A549 (cell line): ENCODE data around the gene GTF3C5.

ENCODE experiments used
- POLR2A ChIP-seq: IDR thresholded peaks from 2 replicates; pipeline ENCODE4 v1.6.1; 2012; ENCODE audit warnings: mild to moderate bottlenecking, low read length
- TF ChIP-seq, protein P1 (sequence below): fragments of >200 bp; sonication (Bioruptor Twin); formaldehyde crosslinking; IDR thresholded peaks from 3 replicates; pipeline ENCODE4 v1.5.1; 2016

DNA sequence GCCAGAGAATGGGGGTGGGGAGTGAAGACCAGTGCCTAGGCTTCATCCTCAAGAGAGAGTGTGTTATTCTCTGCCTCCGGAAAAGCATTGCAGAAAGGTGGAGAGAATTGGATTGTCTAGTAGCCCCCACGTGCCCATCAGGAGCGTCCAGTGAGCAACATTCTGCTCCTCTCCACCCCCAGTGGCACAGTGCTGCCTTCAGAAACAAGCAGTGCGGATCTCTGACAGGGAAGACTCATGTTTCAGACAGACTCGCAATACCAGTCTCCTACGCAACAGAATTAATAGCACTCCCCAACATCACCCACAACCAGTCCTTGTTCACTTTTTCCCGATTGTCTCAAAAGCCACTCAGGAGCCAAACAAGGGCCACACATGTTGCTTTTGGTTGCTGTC lies 16.1 kb downstream of the GTF3C5 start:
- TF ChIP-seq, protein P1, sequence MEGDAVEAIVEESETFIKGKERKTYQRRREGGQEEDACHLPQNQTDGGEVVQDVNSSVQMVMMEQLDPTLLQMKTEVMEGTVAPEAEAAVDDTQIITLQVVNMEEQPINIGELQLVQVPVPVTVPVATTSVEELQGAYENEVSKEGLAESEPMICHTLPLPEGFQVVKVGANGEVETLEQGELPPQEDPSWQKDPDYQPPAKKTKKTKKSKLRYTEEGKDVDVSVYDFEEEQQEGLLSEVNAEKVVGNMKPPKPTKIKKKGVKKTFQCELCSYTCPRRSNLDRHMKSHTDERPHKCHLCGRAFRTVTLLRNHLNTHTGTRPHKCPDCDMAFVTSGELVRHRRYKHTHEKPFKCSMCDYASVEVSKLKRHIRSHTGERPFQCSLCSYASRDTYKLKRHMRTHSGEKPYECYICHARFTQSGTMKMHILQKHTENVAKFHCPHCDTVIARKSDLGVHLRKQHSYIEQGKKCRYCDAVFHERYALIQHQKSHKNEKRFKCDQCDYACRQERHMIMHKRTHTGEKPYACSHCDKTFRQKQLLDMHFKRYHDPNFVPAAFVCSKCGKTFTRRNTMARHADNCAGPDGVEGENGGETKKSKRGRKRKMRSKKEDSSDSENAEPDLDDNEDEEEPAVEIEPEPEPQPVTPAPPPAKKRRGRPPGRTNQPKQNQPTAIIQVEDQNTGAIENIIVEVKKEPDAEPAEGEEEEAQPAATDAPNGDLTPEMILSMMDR = no peak
- TF ChIP-seq POLR2A = no peak
